ENCODE results near the gene CYCS.

DNA sequence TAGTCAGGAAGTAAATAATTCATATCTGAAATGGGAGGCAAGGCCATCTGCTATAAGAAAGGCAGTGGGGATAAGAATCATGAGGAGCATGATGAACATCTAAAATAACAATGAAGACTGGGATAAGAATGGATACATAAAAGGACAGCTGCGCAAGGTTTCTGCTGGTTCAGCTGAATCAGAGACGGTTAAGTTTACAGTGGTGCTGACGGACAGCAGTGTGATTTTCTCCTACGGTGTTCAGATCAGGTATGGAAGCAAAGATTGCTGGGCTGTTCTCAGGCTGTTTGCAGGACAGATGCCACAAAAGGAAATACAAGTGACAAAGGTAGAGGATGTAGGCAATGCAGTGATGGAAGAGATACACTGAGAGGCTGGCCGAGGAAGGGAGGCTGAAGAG lies 8.4 kb downstream of the CYCS start:
- TF ChIP-seq POLR2A (IDR thresholded peaks at IDR 0.05; ENCODE audit: low read length) (no peak), GATA1 (IDR thresholded peaks at IDR 0.05; ENCODE audit: low read depth, low read length) (no peak)
